GM12878 (cell line): ENCODE data around the gene UBP1.

Source experiments
- BCL11A ChIP-seq: IDR thresholded peaks from 2 replicates; pipeline ENCODE4 v1.6.1; 2011; ENCODE audit warnings: low read depth, low read length
- CREB1 ChIP-seq: IDR thresholded peaks from 2 replicates; pipeline ENCODE4 v1.6.1; 2012; ENCODE audit warnings: low read depth, mild to moderate bottlenecking, inconsistent platforms
- FOXK2 ChIP-seq: fragments of 450-650 bp; IDR thresholded peaks from 2 replicates; pipeline ENCODE4 v1.6.1; 2017; ENCODE audit warnings: mild to moderate bottlenecking, moderate library complexity
- JUND ChIP-seq: IDR thresholded peaks from 2 replicates; pipeline ENCODE4 v1.6.1; 2012; ENCODE audit warnings: low read depth, mild to moderate bottlenecking, low read length, improper control_type of control experiment, moderate library complexity
- LARP7 ChIP-seq: fragments of 450-650 bp; IDR thresholded peaks from 2 replicates; pipeline ENCODE4 v1.6.1; 2017; ENCODE audit warnings: mild to moderate bottlenecking
- MYC ChIP-seq: IDR thresholded peaks from 2 replicates; pipeline ENCODE4 v1.6.1; 2011; ENCODE audit warnings: mild to moderate bottlenecking, low read length, moderate library complexity, inconsistent platforms; ENCODE audit not compliant: insufficient read depth, insufficient replicate concordance, insufficient read length, severe bottlenecking
- NFYB ChIP-seq: IDR thresholded peaks from 2 replicates; pipeline ENCODE4 v1.6.1; 2011; ENCODE audit warnings: low read depth, mild to moderate bottlenecking, low read length, improper control_type of control experiment, moderate library complexity; ENCODE audit not compliant: insufficient read depth
- NR2C2 ChIP-seq: IDR thresholded peaks from 2 replicates; pipeline ENCODE4 v1.6.1; 2011; ENCODE audit warnings: borderline replicate concordance, low read depth; ENCODE audit not compliant: control insufficient read depth, insufficient read length
- POLR2AphosphoS5 ChIP-seq: IDR thresholded peaks from 2 replicates; pipeline ENCODE4 v1.6.1; 2011; ENCODE audit warnings: mild to moderate bottlenecking, low read length, inconsistent platforms
- ZNF274 ChIP-seq: IDR thresholded peaks from one replicate; pipeline ENCODE4 v1.8.0; 2011; ENCODE audit not compliant: insufficient read length, insufficient read depth
- TF ChIP-seq, protein P1 (sequence below): fragments of 450-650 bp; IDR thresholded peaks from 2 replicates; pipeline ENCODE4 v1.6.1; 2016; ENCODE audit warnings: mild to moderate bottlenecking
- TF ChIP-seq, protein P2 (sequence below), 3 experiments: IDR thresholded peaks in 2 of 3; conservative IDR thresholded peaks in 1 of 3; 2 replicates each; pipeline ENCODE4 v1.5.1; 2011; ENCODE audit warnings: low read depth in 3 of 3, low read length in 3 of 3, mild to moderate bottlenecking in 3 of 3, control low read depth in 2 of 3, moderate library complexity in 2 of 3, inconsistent platforms in 1 of 3, mixed read lengths in 1 of 3; ENCODE audit not compliant: control insufficient read depth in 2 of 3, insufficient read depth in 1 of 3; ENCODE audit errors: extremely low read depth in 1 of 3

DNA sequence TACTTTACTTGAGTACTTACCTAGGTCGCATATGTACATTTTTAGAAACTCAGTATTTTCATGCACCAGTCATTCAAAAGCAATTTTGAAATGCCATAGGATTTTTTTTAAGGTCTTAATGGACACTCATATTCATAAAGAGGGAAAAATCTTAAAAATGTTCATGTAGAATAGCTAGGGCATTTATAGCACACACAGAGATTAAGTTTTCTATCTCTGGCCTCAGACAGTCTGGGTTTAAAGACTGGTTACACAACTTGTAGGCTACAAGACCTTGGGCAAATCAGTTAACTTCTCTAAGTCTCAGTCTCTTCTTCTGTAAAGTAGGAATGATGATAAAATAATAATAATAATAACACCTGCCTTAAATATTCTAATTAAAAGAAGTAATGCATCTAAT is 48.5 kb upstream of the UBP1 start:
- TF ChIP-seq MYC, result no peak
- TF ChIP-seq NR2C2, result no peak
- TF ChIP-seq, protein P1, sequence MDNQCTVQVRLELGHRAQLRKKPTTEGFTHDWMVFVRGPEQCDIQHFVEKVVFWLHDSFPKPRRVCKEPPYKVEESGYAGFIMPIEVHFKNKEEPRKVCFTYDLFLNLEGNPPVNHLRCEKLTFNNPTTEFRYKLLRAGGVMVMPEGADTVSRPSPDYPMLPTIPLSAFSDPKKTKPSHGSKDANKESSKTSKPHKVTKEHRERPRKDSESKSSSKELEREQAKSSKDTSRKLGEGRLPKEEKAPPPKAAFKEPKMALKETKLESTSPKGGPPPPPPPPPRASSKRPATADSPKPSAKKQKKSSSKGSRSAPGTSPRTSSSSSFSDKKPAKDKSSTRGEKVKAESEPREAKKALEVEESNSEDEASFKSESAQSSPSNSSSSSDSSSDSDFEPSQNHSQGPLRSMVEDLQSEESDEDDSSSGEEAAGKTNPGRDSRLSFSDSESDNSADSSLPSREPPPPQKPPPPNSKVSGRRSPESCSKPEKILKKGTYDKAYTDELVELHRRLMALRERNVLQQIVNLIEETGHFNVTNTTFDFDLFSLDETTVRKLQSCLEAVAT, result no peak
- no peak for TF ChIP-seq ZNF274
- no peak for TF ChIP-seq POLR2AphosphoS5
- TF ChIP-seq CREB1, result no peak
- TF ChIP-seq, protein P2, sequence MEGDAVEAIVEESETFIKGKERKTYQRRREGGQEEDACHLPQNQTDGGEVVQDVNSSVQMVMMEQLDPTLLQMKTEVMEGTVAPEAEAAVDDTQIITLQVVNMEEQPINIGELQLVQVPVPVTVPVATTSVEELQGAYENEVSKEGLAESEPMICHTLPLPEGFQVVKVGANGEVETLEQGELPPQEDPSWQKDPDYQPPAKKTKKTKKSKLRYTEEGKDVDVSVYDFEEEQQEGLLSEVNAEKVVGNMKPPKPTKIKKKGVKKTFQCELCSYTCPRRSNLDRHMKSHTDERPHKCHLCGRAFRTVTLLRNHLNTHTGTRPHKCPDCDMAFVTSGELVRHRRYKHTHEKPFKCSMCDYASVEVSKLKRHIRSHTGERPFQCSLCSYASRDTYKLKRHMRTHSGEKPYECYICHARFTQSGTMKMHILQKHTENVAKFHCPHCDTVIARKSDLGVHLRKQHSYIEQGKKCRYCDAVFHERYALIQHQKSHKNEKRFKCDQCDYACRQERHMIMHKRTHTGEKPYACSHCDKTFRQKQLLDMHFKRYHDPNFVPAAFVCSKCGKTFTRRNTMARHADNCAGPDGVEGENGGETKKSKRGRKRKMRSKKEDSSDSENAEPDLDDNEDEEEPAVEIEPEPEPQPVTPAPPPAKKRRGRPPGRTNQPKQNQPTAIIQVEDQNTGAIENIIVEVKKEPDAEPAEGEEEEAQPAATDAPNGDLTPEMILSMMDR (IDR thresholded peaks at IDR 0.05 in 2 of 3, conservative IDR thresholded peaks at IDR 0.05 in 1 of 3; ENCODE audit: control insufficient read depth in 2 of 3, extremely low read depth in 1 of 3, insufficient read depth in 1 of 3, low read depth in 3 of 3, low read length in 3 of 3), result no peak
- no peak for TF ChIP-seq FOXK2
- no peak for TF ChIP-seq JUND
- TF ChIP-seq BCL11A, result no peak
- TF ChIP-seq LARP7, result no peak
- TF ChIP-seq NFYB, result no peak
